Cardiac fibroblast (primary cell): ENCODE results near the gene ZIC4.

Experiments used
- DNase-seq, 2 donors: peaks; one replicate each; pipeline versions ENCODE4 v3.0.0 to v3.0.0-alpha.2; 2010; ENCODE audit warnings: low read depth in 2 of 2
- H3K4me3 ChIP-seq, 2 donors: replicated peaks in 1 of 2; 1 replicate in 1 of 2; 2 replicates in 1 of 2; pipeline ENCODE4 v1.5.1; 2011; ENCODE audit warnings: low read depth in 2 of 2, low read length in 2 of 2, mild to moderate bottlenecking in 2 of 2, moderate library complexity in 1 of 2
- CTCF ChIP-seq: IDR thresholded peaks from one replicate; pipeline ENCODE4 v1.5.1; 2011; ENCODE audit warnings: low read depth, mild to moderate bottlenecking, low read length, inconsistent platforms

Gene ZIC4

GRCh38 chr3:147404800-147405230 lies 1.5 kb downstream of the ZIC4 start:
- DNase-seq: no peak
- H3K4me3 ChIP-seq: no peak overlapping the region
- no peak for TF ChIP-seq CTCF

- H3K4me3 ChIP-seq: no peak overlapping the region
- DNase-seq: no peak
- no peak for TF ChIP-seq CTCF
These were observed 2.1 kb downstream of the ZIC4 start for GRCh38 chr3:147404000-147404799.

GRCh38 chr3:147403511-147403910 lies 2.8 kb downstream of the ZIC4 start:
- TF ChIP-seq CTCF: no peak
- H3K4me3 ChIP-seq: no peak overlapping the region
- DNase-seq: no peak

- H3K4me3 ChIP-seq: no peak overlapping the region
- no peak for DNase-seq
- TF ChIP-seq CTCF: no peak
These were observed 4.2 kb downstream of the ZIC4 start for GRCh38 chr3:147402159-147402558.

GRCh38 chr3:147401421-147401820 lies 4.9 kb downstream of the ZIC4 start:
- TF ChIP-seq CTCF: no peak
- no peak for DNase-seq
- H3K4me3 ChIP-seq: no peak overlapping the region

GRCh38 chr3:147400999-147401398 lies 5.3 kb downstream of the ZIC4 start:
- TF ChIP-seq CTCF: no peak
- no peak overlapping the region for H3K4me3 ChIP-seq
- no peak for DNase-seq

- no peak for TF ChIP-seq CTCF
- DNase-seq: no peak
- no peak overlapping the region for H3K4me3 ChIP-seq
These were observed 6.2 kb downstream of the ZIC4 start for GRCh38 chr3:147400111-147400510.
